Fibroblast of the conjunctiva (primary cell): Measurements from ENCODE around the gene GPR42.
"Not testable (repeated sequence)": the region's sequence is repeated elsewhere in the genome, so short reads cannot be mapped to it uniquely, and the experiment has no call there.

ENCODE experiments used
- DNase-seq: peaks from one replicate; pipeline ENCODE4 v3.0.0-alpha.2; 2010; ENCODE audit warnings: low read depth

Gene GPR42

DNA sequence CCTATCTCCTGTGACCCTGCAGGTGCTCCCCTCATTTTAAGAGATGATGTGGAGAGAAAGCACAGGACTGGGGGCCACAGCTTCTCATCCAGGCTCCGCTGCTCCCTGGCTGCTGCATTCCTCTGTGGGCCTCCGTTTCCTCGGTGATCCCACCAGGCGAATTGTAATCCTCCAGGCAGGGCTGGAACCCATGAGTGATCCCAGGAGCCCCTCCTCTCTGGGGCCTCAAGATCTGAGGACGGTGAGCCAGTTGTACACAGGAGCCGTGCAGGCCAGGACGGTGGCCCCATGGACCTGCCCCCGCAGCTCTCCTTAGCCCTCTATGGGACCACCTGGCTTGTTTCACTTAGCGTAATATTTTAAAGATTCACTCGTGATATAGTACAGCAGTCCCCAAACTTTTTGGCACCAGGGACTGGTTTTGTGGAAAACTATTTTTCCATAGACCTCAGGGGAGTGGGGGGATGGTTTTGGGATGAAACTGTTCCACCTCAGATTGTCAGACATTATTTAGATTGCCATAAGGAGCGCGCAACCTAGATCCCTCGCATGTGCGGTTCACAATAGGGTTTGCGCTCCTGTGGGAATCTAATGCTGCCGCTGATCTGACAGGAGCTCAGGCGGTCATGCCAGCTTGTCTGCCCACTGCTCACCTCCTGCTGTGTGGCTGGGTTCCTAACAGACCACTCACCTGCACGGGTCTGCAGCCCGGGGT, 7.0 kb upstream of the GPR42 start:
- no peak for DNase-seq

DNA sequence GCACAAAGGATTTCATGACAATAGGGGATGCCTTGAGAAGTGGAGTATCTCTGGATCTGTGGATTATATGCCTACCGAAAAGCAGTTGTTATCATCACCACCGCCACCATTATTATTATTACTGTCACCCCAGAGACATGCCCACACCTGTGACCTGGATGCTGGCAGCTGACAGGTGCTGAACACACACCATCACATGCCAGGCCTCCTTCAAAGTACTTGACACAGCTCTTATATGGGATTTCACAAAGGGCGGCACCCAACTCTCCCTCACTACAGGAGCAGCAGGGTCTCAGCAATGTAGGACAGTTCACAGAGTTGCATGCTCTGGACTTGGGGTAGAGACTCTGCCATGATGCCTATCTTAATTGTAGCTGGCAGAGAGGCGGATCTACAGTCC, 5.6 kb upstream of the GPR42 start:
- DNase-seq = no peak

GRCh38 chr19:35368378-35368777, 2.5 kb upstream of the GPR42 start:
- no peak for DNase-seq

DNA sequence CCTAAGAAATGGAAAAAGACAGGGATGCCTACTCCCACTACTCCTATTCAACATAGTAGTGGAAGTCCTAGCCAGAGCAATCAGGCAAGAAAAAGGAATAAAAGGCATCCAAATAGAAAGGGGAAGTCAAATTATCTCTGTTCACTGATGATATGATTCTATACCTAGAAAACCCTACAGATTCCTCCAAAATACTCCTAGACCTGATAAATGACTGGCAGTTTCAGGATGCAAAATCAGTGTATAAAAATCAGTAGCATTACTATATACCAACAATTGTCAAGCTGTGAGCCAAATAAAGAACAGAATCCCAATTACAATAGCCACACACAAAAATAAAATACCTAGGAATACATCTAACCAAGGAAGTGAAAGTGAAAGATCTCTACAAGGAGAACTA, 1.3 kb upstream of the GPR42 start:
- no peak for DNase-seq

DNA sequence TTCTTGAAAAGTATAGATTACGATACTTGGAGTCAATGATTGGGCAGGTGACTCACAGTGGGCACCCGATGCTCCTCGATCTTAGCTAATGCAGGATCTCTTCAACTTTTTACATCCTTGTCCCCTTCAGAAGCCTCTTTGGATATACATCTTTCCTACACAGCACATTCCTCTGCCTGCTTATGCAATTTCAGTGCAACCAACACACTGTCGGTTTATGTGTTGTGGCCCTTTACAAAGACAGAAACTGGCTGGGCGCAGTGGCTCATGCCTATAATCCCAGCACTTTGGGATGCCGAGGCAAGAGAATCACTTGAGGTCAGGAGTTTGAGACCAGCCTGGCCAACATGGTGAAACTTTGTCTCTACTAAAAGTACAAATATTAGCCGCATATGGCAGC, 2.6 kb downstream of the GPR42 start:
- no peak for DNase-seq

- not testable (repeated sequence) for DNase-seq
Observed at GRCh38 chr19:35374031-35374430, 3.2 kb downstream of the GPR42 start.

GRCh38 chr19:35375505-35376307, 4.8 kb downstream of the GPR42 start:
- no peak for DNase-seq

DNA sequence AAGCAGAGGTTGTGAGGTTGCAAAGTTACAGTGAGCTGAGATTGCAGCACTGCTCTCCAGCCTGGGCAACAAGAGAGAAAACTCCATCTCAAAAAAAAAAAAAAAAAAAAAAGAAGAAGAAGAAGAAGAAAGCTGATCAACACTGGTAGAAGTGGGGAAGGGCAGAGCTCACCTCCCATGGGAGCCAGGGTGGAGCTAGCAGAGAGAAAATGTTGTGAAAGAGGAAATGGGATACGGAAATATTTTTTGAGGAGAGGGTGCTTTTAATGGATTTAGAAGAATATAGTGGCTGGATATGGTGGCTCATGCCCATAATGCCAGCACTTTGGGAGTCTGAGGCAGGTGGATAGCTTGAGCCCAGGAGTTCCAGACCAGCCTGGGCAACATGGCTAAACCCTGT, 6.8 kb downstream of the GPR42 start:
- DNase-seq = no peak

DNA sequence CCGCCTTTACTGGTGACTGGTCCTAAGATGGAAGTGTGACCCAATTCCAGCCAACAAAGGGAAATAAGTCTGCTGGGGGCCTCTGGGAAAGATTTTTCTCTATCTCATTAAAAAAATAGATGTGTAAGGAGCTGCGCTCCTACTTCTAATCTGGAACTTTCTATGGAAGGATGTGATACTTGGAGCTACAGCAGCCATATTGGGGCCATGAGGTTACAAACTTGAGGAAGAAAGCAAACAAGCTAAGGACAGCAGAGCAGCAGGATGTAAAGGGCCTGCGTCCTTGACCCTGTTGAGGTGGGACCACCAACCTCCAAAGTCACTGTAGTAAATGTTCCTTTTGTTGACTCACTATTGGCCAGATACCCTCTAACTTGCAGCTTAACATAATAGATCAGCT, 7.5 kb downstream of the GPR42 start:
- DNase-seq = no peak

GRCh38 chr19:35379545-35379944, 8.7 kb downstream of the GPR42 start:
- not testable (repeated sequence) for DNase-seq

- no peak for DNase-seq
Observed at GRCh38 chr19:35379992-35380391, 9.1 kb downstream of the GPR42 start.

DNA sequence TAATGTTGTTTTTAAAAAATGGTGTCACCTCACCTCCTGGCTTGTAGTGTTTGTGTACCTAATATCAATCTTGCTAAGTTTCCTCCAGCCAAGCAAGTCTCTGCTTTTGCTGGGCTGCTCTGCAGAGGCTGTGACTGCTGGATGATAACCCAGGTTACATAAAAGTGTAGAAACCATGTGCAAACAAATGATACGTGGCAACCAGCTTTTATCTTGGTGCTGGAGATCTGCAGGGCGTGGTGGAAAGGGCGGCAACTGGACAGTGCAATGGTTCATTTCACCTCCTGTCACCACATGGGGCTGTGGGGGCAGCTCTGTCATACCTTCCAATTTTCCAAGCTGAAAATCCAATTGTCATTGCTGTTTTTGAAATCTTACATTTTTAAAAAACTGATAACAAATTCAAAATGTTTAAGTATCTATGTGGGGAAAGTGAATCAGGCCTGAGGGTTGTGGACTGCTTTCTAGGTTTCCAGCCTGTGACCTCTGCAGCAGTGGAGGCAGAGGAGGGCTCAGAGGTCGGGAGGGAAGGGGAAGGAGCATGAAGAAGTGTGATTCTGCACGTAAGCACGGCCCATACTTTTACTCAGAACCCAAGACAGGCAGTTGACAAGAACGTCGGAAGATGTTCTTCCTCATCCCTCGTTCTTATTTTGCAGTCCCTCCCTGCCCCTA, 9.7 kb downstream of the GPR42 start:
- no peak for DNase-seq

DNA sequence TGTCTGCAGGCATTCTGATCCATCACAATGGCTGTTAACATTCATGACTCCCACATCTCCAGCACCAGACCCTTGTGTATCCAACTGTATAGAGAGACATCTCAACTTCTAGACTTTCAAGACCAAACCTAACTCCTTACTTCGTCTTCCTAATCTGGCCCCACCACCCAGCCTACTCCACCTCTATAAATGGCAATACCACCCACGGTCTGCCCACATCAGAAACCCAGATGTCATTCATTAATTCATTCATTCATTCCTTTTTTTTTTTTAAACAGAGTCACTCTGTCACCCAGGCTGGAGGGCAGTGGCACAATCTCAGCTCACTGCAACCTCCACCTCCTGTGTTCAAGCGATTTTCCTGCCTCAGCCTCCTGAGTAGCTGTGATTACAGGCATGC, 10.4 kb downstream of the GPR42 start:
- DNase-seq = no peak

- no peak for DNase-seq
Observed at GRCh38 chr19:35381926-35382325, 11.1 kb downstream of the GPR42 start.

DNA sequence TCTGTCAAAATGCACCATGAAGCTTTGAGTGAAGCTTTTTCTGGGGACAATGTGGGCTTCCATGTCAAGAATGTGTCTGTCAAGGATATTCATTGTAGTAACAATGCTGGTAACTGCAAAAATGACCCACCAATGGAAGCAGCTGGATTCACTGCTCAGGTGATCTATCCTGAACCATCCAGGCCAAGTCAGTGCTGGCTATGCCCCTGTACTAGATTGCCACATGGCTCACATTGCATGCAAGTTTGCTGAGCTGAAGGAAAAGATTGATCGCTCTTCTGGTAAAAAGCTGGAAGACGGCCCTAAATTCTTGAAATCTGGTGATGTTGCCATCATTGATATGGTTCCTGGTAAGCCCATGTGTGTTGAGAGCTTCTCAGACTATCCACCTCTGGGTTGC, 12.7 kb downstream of the GPR42 start:
- DNase-seq = no peak

DNA sequence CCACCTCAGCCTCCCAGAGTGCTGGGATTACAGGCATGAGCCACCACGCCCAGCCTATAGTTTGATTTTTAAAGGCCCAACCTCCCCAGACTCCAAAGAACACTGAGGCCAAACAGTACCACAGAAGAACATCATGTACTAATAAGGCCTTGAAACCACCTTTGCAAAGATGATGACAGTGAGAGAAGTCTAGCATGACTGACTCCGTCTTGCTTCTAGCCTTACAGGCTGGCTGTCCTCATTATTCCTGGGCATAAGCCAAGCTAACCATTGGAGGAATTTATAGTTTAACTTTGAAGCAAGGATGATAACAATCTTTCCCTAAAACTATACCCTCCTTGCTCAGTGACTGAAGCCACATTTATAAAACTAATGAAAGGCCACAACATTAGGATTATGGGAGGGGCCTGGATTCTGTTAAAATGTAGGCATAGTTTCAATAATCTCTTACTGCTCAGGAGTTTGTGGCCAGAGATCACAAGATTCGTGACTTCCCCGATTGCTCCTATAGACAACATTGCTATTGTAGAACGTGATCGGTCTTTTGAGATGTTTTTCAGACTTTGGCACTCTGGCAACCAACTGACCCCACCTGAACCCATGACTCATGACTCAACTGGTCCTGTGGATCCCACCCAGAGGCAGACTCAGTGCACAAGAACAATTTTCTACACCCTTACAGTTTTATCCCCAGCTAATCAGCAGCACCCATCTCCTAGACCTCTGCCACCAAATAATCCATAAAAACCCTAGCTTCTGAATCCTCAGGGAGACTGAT, 17.6 kb downstream of the GPR42 start:
- DNase-seq = no peak

- no peak for DNase-seq
Observed at GRCh38 chr19:35389192-35389861, 18.5 kb downstream of the GPR42 start.

DNA sequence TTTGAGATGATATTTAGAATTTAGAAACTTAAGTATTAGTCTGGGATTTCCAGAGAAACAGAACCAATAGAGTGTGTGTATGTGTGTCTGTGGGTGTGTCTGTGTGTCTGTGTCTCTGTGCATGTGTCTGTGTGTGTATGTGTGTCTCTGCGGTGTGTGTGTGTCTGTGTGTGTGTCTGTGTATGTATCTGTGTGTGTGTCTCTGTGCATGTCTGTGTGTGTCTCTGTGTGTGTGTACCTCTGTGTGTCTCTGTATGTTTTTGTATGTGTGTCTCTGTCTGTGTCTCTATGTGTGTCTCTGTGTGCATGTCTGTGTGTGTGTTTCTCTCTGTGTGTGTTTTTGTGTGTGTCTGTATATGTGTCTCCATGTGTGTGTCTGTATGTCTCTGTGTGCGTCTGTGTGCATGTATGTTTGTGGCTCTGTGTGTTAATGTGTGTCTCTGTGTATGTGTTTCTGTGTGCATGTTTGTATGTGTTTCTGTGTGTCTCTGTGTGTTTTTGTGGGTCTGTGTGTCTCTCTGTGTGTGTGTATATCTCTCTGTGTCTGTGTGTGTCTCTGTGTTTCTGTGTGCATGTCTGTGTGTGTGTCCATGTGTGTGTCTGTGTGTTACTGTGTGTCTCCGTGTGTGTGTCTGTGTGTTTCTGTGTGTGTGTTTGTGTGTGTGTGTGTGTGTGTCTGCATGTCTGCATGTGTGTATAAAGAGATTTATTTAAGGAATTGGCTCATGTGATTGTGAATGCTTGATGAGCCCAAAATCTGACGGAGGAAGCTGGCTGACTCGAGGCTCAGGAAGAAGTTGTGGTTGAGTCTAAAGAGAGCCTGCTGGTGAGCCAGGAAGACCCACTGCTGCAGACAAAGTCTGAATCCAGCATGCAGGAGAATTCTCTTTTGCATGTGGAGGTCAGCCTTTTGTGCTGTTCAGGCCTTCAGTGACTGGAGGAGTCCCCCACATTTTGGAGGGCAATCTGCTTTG, 22.2 kb downstream of the GPR42 start:
- DNase-seq = no peak

GRCh38 chr19:35395382-35396199, 24.7 kb downstream of the GPR42 start:
- no peak for DNase-seq
